Measurements from ENCODE around the gene EFNA5.

DNA sequence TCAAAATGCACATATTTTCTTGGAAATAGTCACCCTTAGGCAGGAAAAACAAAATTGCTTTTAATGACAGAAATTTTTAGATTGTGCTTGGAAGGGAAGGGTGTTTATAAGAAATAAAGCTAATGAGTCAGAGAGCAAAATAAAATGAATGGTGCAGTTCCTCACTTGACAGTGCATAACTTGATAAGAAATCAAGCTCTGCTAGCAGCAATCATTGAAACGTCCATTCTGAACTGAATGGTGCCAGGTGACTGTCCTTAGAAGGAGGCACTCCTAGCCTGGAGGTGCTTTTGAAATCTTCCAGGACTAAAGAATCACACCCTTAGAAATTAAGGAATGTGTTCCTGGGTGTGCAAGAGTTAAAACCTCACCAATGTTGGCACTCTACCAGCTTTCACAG is 202.5 kb downstream of the EFNA5 start:
- TF ChIP-seq, protein P1, sequence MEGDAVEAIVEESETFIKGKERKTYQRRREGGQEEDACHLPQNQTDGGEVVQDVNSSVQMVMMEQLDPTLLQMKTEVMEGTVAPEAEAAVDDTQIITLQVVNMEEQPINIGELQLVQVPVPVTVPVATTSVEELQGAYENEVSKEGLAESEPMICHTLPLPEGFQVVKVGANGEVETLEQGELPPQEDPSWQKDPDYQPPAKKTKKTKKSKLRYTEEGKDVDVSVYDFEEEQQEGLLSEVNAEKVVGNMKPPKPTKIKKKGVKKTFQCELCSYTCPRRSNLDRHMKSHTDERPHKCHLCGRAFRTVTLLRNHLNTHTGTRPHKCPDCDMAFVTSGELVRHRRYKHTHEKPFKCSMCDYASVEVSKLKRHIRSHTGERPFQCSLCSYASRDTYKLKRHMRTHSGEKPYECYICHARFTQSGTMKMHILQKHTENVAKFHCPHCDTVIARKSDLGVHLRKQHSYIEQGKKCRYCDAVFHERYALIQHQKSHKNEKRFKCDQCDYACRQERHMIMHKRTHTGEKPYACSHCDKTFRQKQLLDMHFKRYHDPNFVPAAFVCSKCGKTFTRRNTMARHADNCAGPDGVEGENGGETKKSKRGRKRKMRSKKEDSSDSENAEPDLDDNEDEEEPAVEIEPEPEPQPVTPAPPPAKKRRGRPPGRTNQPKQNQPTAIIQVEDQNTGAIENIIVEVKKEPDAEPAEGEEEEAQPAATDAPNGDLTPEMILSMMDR (optimal IDR thresholded peaks at IDR 0.05 in 1 of 3, IDR thresholded peaks at IDR 0.05 in 1 of 3, conservative IDR thresholded peaks at IDR 0.05 in 1 of 3; ENCODE audit: extremely low read depth in 1 of 3, insufficient read depth in 2 of 3, low read length in 3 of 3): no peak
- TF ChIP-seq EZH2 (IDR thresholded peaks at IDR 0.05; ENCODE audit: low read length): no peak

Data from keratinocyte (primary cell).